Measurements from ENCODE around the gene ZPBP. TPM values are rescaled to one million over a fixed set of nuclear protein-coding genes. Genes with fewer than 3 reads are reported as not detected.

The ZPBP gene
- total RNA-seq, 2 donors from 2014 or later, result not detected

Other genes with a start within 250 kb of the ZPBP start
- 100 to 1,000 TPM; 427 to 504 TPM for gene IKZF1, start 211.5 kb upstream of the ZPBP start, total RNA-seq